ENCODE measurements around the gene IGSF11. TPM values are rescaled to one million over a fixed set of nuclear protein-coding genes. Genes with fewer than 3 reads are reported as not detected.
A peak's percentile ranks its signal among the peaks of the same experiment; 100 is the strongest.

The IGSF11 gene
- total and polyA plus RNA-seq, 4 experiments from 2014 or later, result 0.22 to 0.44 TPM; not detected in 2

DNA sequence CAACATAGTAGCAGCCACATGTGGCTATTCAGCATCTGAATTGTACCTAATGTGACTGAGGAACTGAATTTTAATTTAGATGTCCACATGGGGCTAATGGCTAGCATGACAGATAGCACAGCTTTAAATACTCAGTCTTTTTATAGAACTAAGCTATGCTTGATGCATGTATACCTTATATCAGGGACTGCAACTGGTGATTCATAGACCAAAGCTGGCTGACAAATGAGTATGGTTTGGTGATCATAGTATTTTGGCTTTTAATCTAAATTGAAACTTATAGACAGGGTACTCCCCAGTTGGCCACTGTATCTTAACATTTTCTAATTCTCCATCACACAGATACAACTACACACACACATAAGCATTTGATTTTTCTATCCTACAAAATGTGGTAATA, 83.6 kb downstream of the IGSF11 start:
- H3K4me3 Mint-ChIP-seq, result no peak overlapping the region
- intact Hi-C loops (cut with micrococcal nuclease), result loop anchor here (5.0 kb wide), 1 partner anchor 146 kb away; no protein-coding TSS in a partner anchor

DNA sequence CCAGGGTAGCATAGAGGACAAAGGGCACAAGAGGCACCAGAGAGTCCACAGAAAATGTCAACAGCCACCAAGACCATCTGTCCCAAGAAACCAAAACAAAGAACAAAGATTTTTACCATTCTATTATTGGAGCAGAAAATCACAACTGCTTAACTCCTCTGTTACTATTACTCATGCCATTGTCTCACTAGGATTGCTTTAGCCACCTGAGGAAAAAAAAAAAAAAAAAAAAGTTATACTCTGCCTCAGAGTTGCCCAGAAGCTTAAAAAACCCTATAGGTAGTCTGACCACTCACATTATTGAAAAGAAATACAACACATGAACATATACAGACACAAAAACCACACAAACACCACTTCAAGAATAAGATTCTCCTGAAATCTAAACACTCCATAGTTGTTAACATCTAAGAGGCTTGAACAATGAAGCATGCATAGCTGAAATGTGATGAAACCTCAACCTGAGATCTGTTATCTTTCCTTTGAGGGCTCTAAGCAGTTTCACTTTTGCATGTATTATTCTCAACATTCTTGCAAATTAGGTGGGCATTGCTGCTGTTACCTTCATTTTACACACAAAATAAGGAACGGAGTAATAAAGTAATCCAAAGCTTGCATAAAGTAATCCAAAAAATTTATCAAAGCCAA, 85.4 kb downstream of the IGSF11 start:
- Mint-ChIP-seq H3K9me3 (peaks cover 0 to 1% (median 0%) of the 10 kb centered on the region in 8 donors), H3K4me1 (peaks cover 21 to 46% (median 36%) of the 10 kb centered on the region in 4 donors), H3K27ac (peak overlapping the region; percentile 52 to 91 (median 75)), H3K36me3 (no peaks in the 10 kb centered on the region), H3K27me3 (peaks cover 0 to 1% of the 10 kb centered on the region in 2 donors), H3K4me3 (peak overlapping the region in 7 of 8 donors; percentile 66 to 91 (median 77))
- Histone ChIP-seq H3K27ac (ENCODE audit: low read depth, low read length) (no peak overlapping the region), H3K9me3 (ENCODE audit: control insufficient read depth in 1 of 2, low read length in 2 of 2) (no peaks in the 10 kb centered on the region), H3K27me3 (ENCODE audit: insufficient read depth, low read length) (no peaks in the 10 kb centered on the region), H3K36me3 (ENCODE audit: insufficient read depth, low read length) (no peaks in the 10 kb centered on the region), H3K4me1 (ENCODE audit: insufficient read depth, low read length) (peaks cover 35% of the 10 kb centered on the region), H3K4me3 (ENCODE audit: low read length in 2 of 2) (no peak overlapping the region)
- ChIA-PET POLR2A (ENCODE audit: partially characterized antibody) (no interaction called here), CTCF (ENCODE audit: partially characterized antibody) (interaction anchor here (1.3 to 1.7 kb wide), 3 partner anchors 64 to 85 kb away, joined by 3 to 5 read pairs (median 3); partner anchors contain the start of gene IGSF11)
- intact Hi-C loops (cut with micrococcal nuclease), result no loop called here
- DNase-seq, result peak in 4 of 5 donors; percentile 19 to 45 (median 30)

More for the DNA sequence above, 83.6 kb downstream of the IGSF11 start:
- no peak for DNase-seq
- Histone ChIP-seq H3K27ac (ENCODE audit: low read depth, low read length) (no peak overlapping the region), H3K36me3 (ENCODE audit: insufficient read depth, low read length) (no peaks in the 10 kb centered on the region), H3K9me3 (ENCODE audit: control insufficient read depth in 1 of 2, low read length in 2 of 2) (no peaks in the 10 kb centered on the region), H3K27me3 (ENCODE audit: insufficient read depth, low read length) (no peaks in the 10 kb centered on the region), H3K4me3 (ENCODE audit: low read length in 2 of 2) (no peak overlapping the region), H3K4me1 (ENCODE audit: insufficient read depth, low read length) (peaks cover 52% of the 10 kb centered on the region)
- H3K36me3 Mint-ChIP-seq, result no peaks in the 10 kb centered on the region
- no peaks in the 10 kb centered on the region for H3K27me3 Mint-ChIP-seq
- H3K4me1 Mint-ChIP-seq, result peaks cover 28 to 60% (median 46%) of the 10 kb centered on the region in 4 donors
- H3K9me3 Mint-ChIP-seq, result no peaks in the 10 kb centered on the region
- ChIA-PET CTCF (ENCODE audit: partially characterized antibody) (interaction anchor here (0.9 to 1.3 kb wide), 2 partner anchors 83 to 84 kb away, joined by 3 to 5 read pairs; partner anchors contain the start of gene IGSF11), POLR2A (ENCODE audit: partially characterized antibody) (no interaction called here)
- H3K27ac Mint-ChIP-seq, result no peak overlapping the region

DNA sequence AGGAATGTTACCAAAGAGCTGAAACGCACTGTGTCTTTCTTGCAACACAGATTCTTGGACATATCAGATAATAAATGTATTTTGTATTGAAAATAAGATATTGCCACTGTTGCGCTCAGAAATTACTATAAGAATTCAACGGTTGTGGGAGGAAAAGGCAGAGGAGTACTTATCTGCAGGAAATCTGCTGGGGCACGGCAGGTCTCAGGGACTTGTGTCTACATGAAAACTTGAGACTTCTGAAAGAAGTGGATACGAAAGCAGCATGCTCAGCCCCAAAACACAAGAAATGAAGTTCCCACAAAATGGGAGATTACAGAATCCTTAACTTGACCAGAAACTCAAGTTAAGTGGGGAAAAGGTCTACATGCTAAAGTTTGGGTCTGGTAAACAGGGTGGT, 86.5 kb downstream of the IGSF11 start:
- POLR2A ChIA-PET (ENCODE audit: partially characterized antibody), result no interaction called here
- Histone ChIP-seq H3K4me1 (ENCODE audit: insufficient read depth, low read length) (peaks cover 32% of the 10 kb centered on the region), H3K36me3 (ENCODE audit: insufficient read depth, low read length) (no peaks in the 10 kb centered on the region), H3K9me3 (ENCODE audit: control insufficient read depth in 1 of 2, low read length in 2 of 2) (no peaks in the 10 kb centered on the region), H3K27me3 (ENCODE audit: insufficient read depth, low read length) (no peaks in the 10 kb centered on the region), H3K27ac (ENCODE audit: low read depth, low read length) (no peak overlapping the region), H3K4me3 (ENCODE audit: low read length in 2 of 2) (no peak overlapping the region)
- no peak for DNase-seq
- CTCF ChIA-PET (ENCODE audit: partially characterized antibody), result interaction anchor here (1.5 kb wide), 1 partner anchor 66 kb away, joined by 3 read pairs; no protein-coding TSS in a partner anchor
- H3K4me3 Mint-ChIP-seq, result peak overlapping the region in 5 of 8 donors; percentile 47 to 66 (median 53)
- no peaks in the 10 kb centered on the region for H3K36me3 Mint-ChIP-seq
- peaks cover 0 to 1% of the 10 kb centered on the region in 2 donors for H3K27me3 Mint-ChIP-seq
- H3K9me3 Mint-ChIP-seq, result peaks cover 0 to 1% (median 0%) of the 10 kb centered on the region in 8 donors
- H3K27ac Mint-ChIP-seq, result peak overlapping the region in 4 of 7 donors; percentile 15 to 76 (median 22)
- intact Hi-C loops (cut with micrococcal nuclease), result no loop called here
- H3K4me1 Mint-ChIP-seq, result peaks cover 17 to 38% (median 32%) of the 10 kb centered on the region in 4 donors

DNA sequence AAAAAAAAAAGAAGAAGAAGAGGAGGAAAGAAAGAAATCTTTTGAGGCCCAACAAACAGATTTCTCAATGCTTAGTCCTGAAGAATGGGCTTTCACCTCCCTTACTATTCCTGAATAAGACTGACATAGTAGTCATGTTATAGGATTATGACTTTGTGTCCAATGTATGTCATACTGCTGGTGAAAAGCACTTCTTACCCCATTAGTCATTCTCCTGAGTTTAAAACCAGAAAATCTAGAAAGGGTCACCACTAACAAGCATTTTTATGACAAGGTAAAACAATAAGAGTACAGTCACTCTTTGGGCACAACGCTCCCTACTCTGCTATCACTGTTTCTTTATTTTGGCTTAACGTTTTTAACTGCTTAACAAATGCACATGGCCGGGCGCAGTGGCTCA, 88.2 kb downstream of the IGSF11 start:
- no peaks in the 10 kb centered on the region for H3K9me3 ChIP-seq (ENCODE audit: control insufficient read depth in 1 of 2, low read length in 2 of 2)
- H3K4me1 ChIP-seq (ENCODE audit: insufficient read depth, low read length), result peaks cover 46% of the 10 kb centered on the region
- no peaks in the 10 kb centered on the region for H3K36me3 ChIP-seq (ENCODE audit: insufficient read depth, low read length)
- intact Hi-C loops (cut with micrococcal nuclease), result no loop called here
- H3K27me3 ChIP-seq (ENCODE audit: insufficient read depth, low read length), result no peaks in the 10 kb centered on the region
- peaks cover 25 to 54% (median 43%) of the 10 kb centered on the region in 4 donors for H3K4me1 Mint-ChIP-seq
- ChIA-PET CTCF (ENCODE audit: partially characterized antibody) (no interaction called here), POLR2A (ENCODE audit: partially characterized antibody) (no interaction called here)
- DNase-seq, result no peak
- peaks cover 0 to 1% (median 0%) of the 10 kb centered on the region in 8 donors for H3K9me3 Mint-ChIP-seq
- no peaks in the 10 kb centered on the region for H3K36me3 Mint-ChIP-seq
- H3K4me3 ChIP-seq (ENCODE audit: low read length in 2 of 2), result no peak overlapping the region
- no peak overlapping the region for H3K4me3 Mint-ChIP-seq
- no peak overlapping the region for H3K27ac ChIP-seq (ENCODE audit: low read depth, low read length)
- H3K27me3 Mint-ChIP-seq, result peaks cover 0 to 1% of the 10 kb centered on the region in 2 donors
- no peak overlapping the region for H3K27ac Mint-ChIP-seq

DNA sequence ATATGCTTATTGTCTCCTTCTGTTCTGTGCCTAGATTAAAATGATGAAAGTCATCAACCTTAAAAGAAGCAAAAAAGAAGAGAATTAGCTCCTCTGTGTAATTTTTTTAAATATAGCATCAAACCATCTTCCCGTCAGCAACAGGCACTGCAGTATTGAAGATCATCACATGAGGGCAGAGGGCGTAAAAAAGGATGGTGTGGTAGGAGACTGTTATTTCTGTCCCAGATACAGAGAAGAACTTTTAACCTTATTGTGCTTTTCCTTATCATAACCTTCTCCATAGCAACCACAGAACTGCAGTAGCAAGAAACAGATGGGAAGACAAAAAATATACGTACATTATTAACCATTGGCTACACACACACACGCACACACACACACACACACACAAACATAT, 88.8 kb downstream of the IGSF11 start:
- POLR2A ChIA-PET (ENCODE audit: partially characterized antibody), result no interaction called here
- no peak for DNase-seq
- Histone ChIP-seq H3K27me3 (ENCODE audit: insufficient read depth, low read length) (no peaks in the 10 kb centered on the region), H3K4me1 (ENCODE audit: insufficient read depth, low read length) (peaks cover 44% of the 10 kb centered on the region), H3K27ac (ENCODE audit: low read depth, low read length) (no peak overlapping the region), H3K9me3 (ENCODE audit: control insufficient read depth in 1 of 2, low read length in 2 of 2) (no peaks in the 10 kb centered on the region), H3K4me3 (ENCODE audit: low read length in 2 of 2) (no peak overlapping the region), H3K36me3 (ENCODE audit: insufficient read depth, low read length) (no peaks in the 10 kb centered on the region)
- peaks cover 25 to 54% (median 42%) of the 10 kb centered on the region in 4 donors for H3K4me1 Mint-ChIP-seq
- H3K27me3 Mint-ChIP-seq, result peaks cover 0 to 1% of the 10 kb centered on the region in 2 donors
- peaks cover 0 to 1% (median 0%) of the 10 kb centered on the region in 8 donors for H3K9me3 Mint-ChIP-seq
- CTCF ChIA-PET (ENCODE audit: partially characterized antibody), result no interaction called here
- H3K36me3 Mint-ChIP-seq, result no peaks in the 10 kb centered on the region
- H3K4me3 Mint-ChIP-seq, result no peak overlapping the region
- intact Hi-C loops (cut with micrococcal nuclease), result no loop called here
- no peak overlapping the region for H3K27ac Mint-ChIP-seq

DNA sequence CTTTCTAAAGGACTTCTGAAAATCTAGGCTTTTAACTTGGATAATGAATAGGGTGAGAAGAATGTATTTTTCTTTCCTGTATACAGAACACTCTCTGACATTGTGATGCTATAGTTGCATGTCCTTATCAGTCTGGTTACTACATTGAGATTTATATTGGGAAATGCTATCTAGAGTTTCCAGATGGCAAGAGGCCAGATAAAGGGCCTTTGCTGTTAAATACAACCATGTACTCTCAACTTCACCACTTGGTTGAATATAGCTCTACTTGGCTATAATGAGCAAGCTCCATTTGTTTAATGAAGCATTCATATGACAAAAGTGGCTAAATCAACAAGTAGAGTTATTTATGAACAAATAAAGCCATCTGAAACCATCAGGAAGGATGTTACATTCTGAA, 91.0 kb downstream of the IGSF11 start:
- Mint-ChIP-seq H3K4me1 (peaks cover 17 to 41% (median 29%) of the 10 kb centered on the region in 4 donors), H3K36me3 (peaks cover 0 to 2% of the 10 kb centered on the region in 2 donors), H3K9me3 (peaks cover 0 to 4% (median 1%) of the 10 kb centered on the region in 8 donors), H3K27me3 (peaks cover 0 to 1% of the 10 kb centered on the region in 2 donors), H3K4me3 (no peak overlapping the region), H3K27ac (no peak overlapping the region)
- CTCF ChIA-PET (ENCODE audit: partially characterized antibody), result interaction anchor here (1.3 kb wide), 1 partner anchor 91 kb away, joined by 3 read pairs; no protein-coding TSS in a partner anchor
- intact Hi-C loops (cut with micrococcal nuclease), result loop anchor here (5.0 kb wide), 1 partner anchor 39 kb away; no protein-coding TSS in a partner anchor
- H3K36me3 ChIP-seq (ENCODE audit: insufficient read depth, low read length), result no peaks in the 10 kb centered on the region
- H3K27ac ChIP-seq (ENCODE audit: low read depth, low read length), result no peak overlapping the region
- no peaks in the 10 kb centered on the region for H3K27me3 ChIP-seq (ENCODE audit: insufficient read depth, low read length)
- no peaks in the 10 kb centered on the region for H3K9me3 ChIP-seq (ENCODE audit: control insufficient read depth in 1 of 2, low read length in 2 of 2)
- POLR2A ChIA-PET (ENCODE audit: partially characterized antibody), result no interaction called here
- no peak for DNase-seq
- peaks cover 25% of the 10 kb centered on the region for H3K4me1 ChIP-seq (ENCODE audit: insufficient read depth, low read length)
- H3K4me3 ChIP-seq (ENCODE audit: low read length in 2 of 2), result no peak overlapping the region

DNA sequence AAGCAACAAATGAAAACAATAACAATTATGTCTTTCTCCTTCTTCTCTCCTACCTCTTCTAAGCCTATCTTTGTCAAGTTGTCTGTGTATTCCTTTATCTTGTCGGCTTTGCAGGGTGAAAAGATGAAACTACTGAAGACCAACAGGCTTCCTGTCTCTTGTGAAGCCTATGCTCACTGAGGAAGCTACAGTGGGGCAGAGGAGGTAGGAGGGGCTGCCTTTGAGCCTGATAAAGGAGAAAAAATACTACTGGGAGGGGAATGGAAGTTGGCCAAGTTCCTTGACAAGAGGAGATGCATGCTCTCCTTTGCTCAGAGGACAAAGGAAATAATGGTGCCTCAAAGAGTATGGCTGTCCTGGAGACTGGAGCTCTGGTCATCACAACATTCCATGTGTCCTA, 92.0 kb downstream of the IGSF11 start:
- Histone ChIP-seq H3K36me3 (ENCODE audit: insufficient read depth, low read length) (no peaks in the 10 kb centered on the region), H3K4me3 (ENCODE audit: low read length in 2 of 2) (no peak overlapping the region), H3K27me3 (ENCODE audit: insufficient read depth, low read length) (no peaks in the 10 kb centered on the region), H3K27ac (ENCODE audit: low read depth, low read length) (no peak overlapping the region), H3K4me1 (ENCODE audit: insufficient read depth, low read length) (peaks cover 16% of the 10 kb centered on the region), H3K9me3 (ENCODE audit: control insufficient read depth in 1 of 2, low read length in 2 of 2) (no peaks in the 10 kb centered on the region)
- intact Hi-C loops (cut with micrococcal nuclease), result loop anchor here (5.0 kb wide), 1 partner anchor 40 kb away; no protein-coding TSS in a partner anchor
- ChIA-PET CTCF (ENCODE audit: partially characterized antibody) (interaction anchor here (1.2 to 1.3 kb wide), 2 partner anchors 13 to 92 kb away, joined by 3 read pairs; no protein-coding TSS in a partner anchor), POLR2A (ENCODE audit: partially characterized antibody) (interaction anchor here (1.3 kb wide), 1 partner anchor 13 kb away, joined by 4 read pairs; no protein-coding TSS in a partner anchor)
- no peak for DNase-seq
- peaks cover 0 to 3% of the 10 kb centered on the region in 2 donors for H3K36me3 Mint-ChIP-seq
- H3K9me3 Mint-ChIP-seq, result peaks cover 0 to 6% (median 1%) of the 10 kb centered on the region in 8 donors
- peak overlapping the region in 1 of 7 donors; percentile 21 for H3K27ac Mint-ChIP-seq
- H3K4me3 Mint-ChIP-seq, result peak overlapping the region in 2 of 8 donors; percentile 6 to 32
- H3K4me1 Mint-ChIP-seq, result peaks cover 11 to 37% (median 26%) of the 10 kb centered on the region in 4 donors
- peaks cover 0 to 1% of the 10 kb centered on the region in 2 donors for H3K27me3 Mint-ChIP-seq

All from CD4-positive, alpha-beta memory T cell (primary cell).